Activated CD4-positive, alpha-beta T cell treated with anti-CD3 and anti-CD28 coated beads, Interleukin-2, amount 10 ng/mL, durations not matched to agents 24 days and 14 days (primary cell): ENCODE measurements around the gene DDX17. TPM values are rescaled to one million over a fixed set of nuclear protein-coding genes. Genes with fewer than 3 reads are reported as not detected.

Experiments used
- DNase-seq: peaks from one replicate; pipeline ENCODE4 v3.0.0; 2022
- H3K27ac Mint-ChIP-seq: one replicate; pipeline ENCODE4 v1.8.0; 2022; ENCODE audit warnings: mild to moderate bottlenecking, mixed read lengths
- H3K27me3 Mint-ChIP-seq: one replicate; pipeline ENCODE4 v1.8.0; 2022; ENCODE audit warnings: mixed read lengths
- H3K36me3 Mint-ChIP-seq: one replicate; pipeline ENCODE4 v1.8.0; 2022; ENCODE audit warnings: low read depth, mild to moderate bottlenecking, mixed read lengths
- H3K4me1 Mint-ChIP-seq: one replicate; pipeline ENCODE4 v1.8.0; 2021; ENCODE audit warnings: mixed read lengths
- H3K4me3 Mint-ChIP-seq: one replicate; pipeline ENCODE4 v1.8.0; 2022; ENCODE audit warnings: mild to moderate bottlenecking, moderate library complexity, mixed read lengths
- H3K9me3 Mint-ChIP-seq: one replicate; pipeline ENCODE4 v1.8.0; 2021; ENCODE audit warnings: mixed read lengths
- intact Hi-C: fragments of 100-400 bp; cut with micrococcal nuclease; formaldehyde crosslinking; loops from one replicate; pipeline ENCODE4 v1.15.1; 2023
- total RNA-seq: library from RNA; stranded (reverse); gene quantifications from 2 replicates; pipeline ENCODE4 v1.2.3, GENCODE V29; 2022

DDX17 gene
- total RNA-seq, 1 donor from 2014 or later: 374 TPM

DNA sequence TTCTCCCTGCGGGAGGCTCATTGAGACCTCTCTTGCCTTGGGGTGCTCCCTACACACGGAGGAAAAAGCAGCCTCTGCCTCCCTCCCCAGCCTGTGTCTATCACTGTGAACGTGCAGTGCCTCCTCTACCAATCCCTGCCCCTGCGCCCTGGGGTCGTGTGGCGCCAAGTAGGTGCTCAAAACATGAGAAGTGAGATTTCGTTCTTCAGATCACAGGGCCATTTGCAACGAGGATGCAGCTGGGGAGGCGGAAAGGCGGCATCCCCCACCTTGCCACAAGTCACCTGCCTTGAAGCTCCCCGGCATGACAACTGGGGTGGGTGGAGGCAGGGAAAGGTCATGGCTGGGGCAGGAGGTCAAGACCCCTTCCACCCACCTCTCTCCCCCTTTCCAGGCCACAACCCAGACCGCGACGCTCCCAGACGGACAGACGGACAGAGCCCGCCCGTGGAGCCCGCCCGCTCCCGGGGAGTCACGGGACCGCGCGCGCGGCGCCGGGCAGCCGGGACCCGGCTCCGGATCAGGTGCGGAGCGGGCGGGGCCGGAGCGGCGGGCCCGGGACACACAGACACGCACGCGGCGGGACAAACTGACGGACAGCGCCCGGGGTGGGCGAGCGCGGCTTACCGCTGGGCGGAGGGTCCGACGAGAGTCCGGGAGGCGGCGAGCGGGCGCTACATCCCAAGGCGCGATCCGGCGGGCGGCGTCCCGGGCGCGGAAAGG lies 51.6 kb downstream of the DDX17 start:
- Mint-ChIP-seq H3K4me1 (peaks cover 7% of the 10 kb centered on the region), H3K27ac (no peak overlapping the region), H3K36me3 (no peaks in the 10 kb centered on the region), H3K27me3 (peaks cover 80% of the 10 kb centered on the region), H3K4me3 (peak overlapping the region; percentile 77), H3K9me3 (no peaks in the 10 kb centered on the region)
- intact Hi-C loops: no loop called here
- DNase-seq: peak; percentile 68

DNA sequence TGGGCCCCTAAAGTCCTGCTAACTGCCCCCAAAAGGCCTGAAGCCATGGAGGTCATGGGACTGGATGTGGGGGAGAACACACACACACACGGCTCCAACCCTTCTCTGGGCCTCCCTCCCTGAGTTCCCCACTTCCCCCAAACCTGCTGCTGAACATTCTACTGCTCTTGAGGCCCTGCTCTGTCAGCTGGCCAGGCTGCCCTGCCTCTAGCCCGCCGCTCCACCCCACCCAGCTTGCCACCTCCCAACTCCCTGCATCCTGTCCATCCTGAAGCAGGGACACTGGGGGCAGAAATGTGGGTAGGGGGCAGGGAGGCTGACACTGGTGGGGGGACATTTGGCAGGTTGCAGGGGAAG lies 52.1 kb downstream of the DDX17 start:
- Mint-ChIP-seq H3K27ac (no peak overlapping the region), H3K9me3 (no peaks in the 10 kb centered on the region), H3K4me1 (peaks cover 7% of the 10 kb centered on the region), H3K36me3 (no peaks in the 10 kb centered on the region), H3K4me3 (peak overlapping the region; percentile 5), H3K27me3 (peaks cover 75% of the 10 kb centered on the region)
- intact Hi-C loops: no loop called here
- no peak for DNase-seq

DNA sequence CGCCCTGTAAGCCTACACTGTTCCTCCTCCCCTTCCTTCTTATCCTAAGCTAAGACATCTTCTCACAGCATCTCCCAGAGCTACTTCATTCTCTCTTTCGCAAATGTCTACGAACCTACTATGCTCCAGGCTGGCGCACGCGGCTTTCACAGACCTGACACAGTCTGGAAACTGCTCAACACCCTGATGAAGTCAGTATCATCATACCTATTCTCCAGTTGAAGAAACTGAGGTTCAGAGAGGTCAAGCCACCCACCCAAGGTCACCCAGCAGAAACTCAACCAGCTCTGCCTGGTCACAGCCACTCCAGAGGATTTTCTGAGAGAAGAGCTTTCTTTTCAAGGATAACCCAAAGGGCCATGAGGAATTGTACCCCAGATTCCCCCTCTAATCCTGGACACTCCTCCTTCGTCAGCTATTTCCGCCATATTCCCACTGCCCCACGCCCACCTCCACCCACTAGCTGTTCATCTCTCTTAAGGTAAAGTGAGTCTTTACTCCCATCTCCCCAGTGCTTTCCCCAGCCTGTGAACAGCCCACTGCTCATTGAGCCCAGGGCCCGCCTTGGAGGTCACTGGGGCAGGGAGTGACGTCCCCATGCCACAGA lies 52.9 kb downstream of the DDX17 start:
- H3K4me3 Mint-ChIP-seq: no peak overlapping the region
- intact Hi-C loops: no loop called here
- H3K4me1 Mint-ChIP-seq: peaks cover 7% of the 10 kb centered on the region
- peaks cover 67% of the 10 kb centered on the region for H3K27me3 Mint-ChIP-seq
- DNase-seq: no peak
- H3K36me3 Mint-ChIP-seq: no peaks in the 10 kb centered on the region
- H3K27ac Mint-ChIP-seq: no peak overlapping the region
- no peaks in the 10 kb centered on the region for H3K9me3 Mint-ChIP-seq

DNA sequence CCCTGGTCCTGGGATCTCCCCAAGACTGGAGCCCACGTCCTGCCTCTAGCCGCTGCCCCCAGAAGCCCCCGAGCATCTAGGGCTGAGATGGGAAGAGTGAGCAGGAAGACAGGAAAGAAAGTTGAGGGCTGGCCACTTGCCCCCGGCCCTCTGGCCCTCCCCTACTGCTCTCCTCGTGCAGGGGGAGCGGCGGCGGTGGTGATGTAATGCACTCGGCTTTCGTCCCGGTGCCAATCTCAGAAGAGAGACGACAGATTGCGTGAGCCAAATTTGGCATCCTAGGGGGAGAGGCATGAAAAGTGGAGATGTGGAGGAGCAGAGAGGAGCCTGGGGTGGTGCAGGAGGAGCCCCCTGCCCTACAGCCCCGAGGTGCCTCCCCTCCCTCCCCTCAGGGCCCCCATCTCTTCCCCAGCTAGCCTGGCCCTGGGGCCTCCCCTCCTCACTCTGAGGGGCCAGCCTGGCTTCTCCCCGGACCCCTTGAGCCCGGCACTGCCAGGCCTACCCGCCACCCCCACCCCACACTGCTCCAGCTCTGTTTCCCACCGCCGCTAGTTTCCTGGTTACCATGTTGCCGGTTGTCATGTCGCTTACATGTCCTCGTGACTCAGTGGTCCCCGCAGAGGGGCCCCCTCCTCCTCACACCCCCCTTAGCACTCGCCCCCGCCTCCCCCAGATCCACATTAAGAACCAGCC lies 53.6 kb downstream of the DDX17 start:
- peaks cover 61% of the 10 kb centered on the region for H3K27me3 Mint-ChIP-seq
- intact Hi-C loops: no loop called here

DNA sequence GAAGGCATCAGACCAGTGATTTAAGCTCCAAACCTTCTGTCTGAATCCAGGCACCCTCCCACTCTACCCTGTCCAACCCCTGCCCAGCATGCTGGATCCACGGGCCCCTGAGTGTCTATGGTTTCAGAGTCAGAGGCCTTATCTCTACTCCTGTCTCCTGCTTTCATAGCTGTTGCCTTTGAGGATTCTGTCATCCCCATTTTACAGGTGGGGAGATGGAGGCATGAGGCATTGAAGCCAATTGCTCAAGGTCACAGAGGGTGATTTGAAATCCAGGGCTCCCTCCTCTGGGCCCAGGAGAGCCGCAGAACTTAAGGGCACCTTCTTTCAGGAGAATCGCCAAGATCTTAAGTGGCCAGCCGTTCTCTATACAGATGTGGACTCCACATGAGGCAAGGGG lies 54.2 kb downstream of the DDX17 start:
- peaks cover 55% of the 10 kb centered on the region for H3K27me3 Mint-ChIP-seq
- DNase-seq: no peak
- no peaks in the 10 kb centered on the region for H3K36me3 Mint-ChIP-seq
- H3K9me3 Mint-ChIP-seq: no peaks in the 10 kb centered on the region
- H3K4me3 Mint-ChIP-seq: no peak overlapping the region
- peaks cover 7% of the 10 kb centered on the region for H3K4me1 Mint-ChIP-seq
- H3K27ac Mint-ChIP-seq: no peak overlapping the region
- intact Hi-C loops: no loop called here

More for the DNA sequence above, 53.6 kb downstream of the DDX17 start:
- H3K4me3 Mint-ChIP-seq: no peak overlapping the region
- no peak for DNase-seq
- no peak overlapping the region for H3K27ac Mint-ChIP-seq
- peaks cover 7% of the 10 kb centered on the region for H3K4me1 Mint-ChIP-seq
- H3K36me3 Mint-ChIP-seq: no peaks in the 10 kb centered on the region
- no peaks in the 10 kb centered on the region for H3K9me3 Mint-ChIP-seq

DNA sequence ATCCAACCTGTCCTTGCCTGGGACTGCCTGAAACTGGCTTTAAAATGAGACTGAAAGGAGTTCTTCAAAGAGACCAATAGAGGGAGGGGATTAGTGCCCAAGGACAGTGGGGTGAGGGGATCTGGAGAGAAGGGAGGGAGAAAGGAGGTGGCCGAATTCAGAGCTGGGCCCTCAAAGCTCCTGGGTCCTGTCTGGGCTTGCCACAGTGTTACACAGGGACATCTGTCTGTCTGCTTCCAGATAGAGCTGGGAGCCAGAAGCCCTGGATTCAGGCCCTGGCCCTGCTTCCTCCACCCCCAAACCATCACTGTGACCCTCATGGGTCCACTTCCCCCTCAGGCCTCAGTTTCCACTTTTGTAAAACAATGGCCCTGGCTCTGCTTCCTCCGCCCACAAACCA lies 54.7 kb downstream of the DDX17 start:
- Mint-ChIP-seq H3K4me1 (peaks cover 5% of the 10 kb centered on the region), H3K27me3 (peaks cover 50% of the 10 kb centered on the region), H3K9me3 (no peaks in the 10 kb centered on the region), H3K36me3 (no peaks in the 10 kb centered on the region), H3K27ac (no peak overlapping the region), H3K4me3 (no peak overlapping the region)
- intact Hi-C loops: no loop called here
- DNase-seq: no peak

DNA sequence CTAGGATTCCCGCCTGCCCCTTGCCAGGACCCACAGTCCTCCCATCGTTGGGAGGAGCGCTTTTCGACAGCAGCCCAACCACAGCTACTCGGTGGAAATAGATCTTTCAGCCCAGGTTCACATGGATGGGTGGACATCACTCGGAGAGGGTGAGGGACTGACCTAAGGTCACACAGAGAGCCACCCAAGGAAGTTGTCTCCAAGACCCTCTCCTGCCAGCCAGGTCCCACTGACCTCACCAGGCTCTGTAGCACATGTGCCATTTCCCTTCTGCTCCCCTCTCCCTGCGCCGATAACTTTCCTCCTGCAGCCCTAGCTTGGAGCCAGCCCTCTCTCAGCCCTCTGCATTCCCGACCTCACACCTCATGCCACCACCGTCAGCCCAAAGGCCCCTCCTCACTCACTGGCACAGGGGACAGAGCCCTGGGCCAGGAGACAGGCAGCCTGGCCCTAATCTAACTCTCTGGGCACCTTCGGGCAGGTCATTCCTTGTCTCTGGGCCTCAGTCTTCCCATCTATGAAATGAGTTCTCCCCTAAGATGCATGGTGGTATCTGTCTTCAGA lies 55.8 kb downstream of the DDX17 start:
- Mint-ChIP-seq H3K9me3 (no peaks in the 10 kb centered on the region), H3K4me3 (no peak overlapping the region), H3K27ac (no peak overlapping the region), H3K4me1 (peaks cover 4% of the 10 kb centered on the region), H3K27me3 (peaks cover 47% of the 10 kb centered on the region), H3K36me3 (no peaks in the 10 kb centered on the region)
- DNase-seq: no peak
- intact Hi-C loops: no loop called here

DNA sequence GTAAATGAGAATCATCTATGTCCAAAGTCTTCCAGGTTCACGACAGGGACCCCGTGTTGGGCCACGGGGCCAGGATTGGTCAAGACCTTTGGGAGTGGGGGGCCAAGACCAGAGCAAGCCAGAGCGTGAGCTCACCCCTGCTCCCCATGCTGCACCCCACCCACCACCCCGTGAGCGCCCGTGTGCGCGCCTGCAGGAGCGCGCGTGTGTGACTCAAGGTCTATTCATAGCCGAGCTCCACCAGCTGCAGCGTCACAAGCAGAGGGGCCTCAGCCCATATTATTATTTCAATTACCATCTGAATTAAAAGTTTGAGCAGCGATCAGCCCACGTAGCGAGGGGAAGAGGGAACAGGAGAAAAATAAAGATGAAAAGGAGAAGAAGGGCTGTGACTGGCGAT lies 56.3 kb downstream of the DDX17 start:
- DNase-seq: no peak
- intact Hi-C loops: no loop called here
- Mint-ChIP-seq H3K9me3 (no peaks in the 10 kb centered on the region), H3K4me1 (peaks cover 4% of the 10 kb centered on the region), H3K36me3 (no peaks in the 10 kb centered on the region), H3K4me3 (no peak overlapping the region), H3K27me3 (peaks cover 50% of the 10 kb centered on the region), H3K27ac (no peak overlapping the region)

DNA sequence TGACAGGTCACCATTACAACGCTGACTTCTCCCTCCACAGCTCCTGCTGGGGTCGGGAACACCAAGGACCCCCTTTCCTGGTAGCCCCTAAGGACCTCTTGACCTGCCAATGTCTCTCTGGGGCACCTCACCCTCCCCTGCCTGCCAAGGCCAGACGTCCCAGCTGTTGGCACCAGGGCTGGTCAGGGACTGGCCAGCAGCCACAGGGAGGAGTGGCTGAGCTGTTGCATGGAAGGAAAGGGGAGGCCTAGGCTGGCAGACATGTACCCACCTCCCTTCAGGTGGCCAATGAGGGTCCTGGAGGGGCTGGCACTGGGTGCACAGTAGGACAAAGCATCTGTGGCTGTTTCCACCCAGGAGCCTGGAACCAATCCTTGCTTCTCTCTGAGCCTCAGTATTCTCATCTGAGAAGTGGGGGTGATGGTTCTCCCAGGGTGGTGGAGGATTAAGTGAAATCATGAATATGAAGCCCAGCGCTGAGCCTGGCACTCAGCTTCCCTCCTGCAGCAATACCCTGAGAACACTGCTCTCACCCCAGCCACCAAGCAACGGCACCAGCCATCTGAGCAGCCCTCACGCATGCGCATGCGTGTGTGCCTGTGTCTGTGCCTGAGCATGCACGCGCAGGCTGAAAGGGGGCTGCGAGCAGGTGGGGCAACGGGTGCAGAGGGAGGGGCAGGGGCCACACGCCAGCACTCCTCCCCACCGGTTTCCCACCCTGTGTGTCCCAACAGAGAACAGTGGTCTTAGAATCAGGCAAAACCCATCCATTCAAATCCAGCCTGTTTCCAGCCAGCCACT lies 57.0 kb downstream of the DDX17 start:
- DNase-seq: no peak
- no peak overlapping the region for H3K27ac Mint-ChIP-seq
- no peak overlapping the region for H3K4me3 Mint-ChIP-seq
- H3K4me1 Mint-ChIP-seq: no peaks in the 10 kb centered on the region
- intact Hi-C loops: no loop called here
- H3K36me3 Mint-ChIP-seq: no peaks in the 10 kb centered on the region
- H3K9me3 Mint-ChIP-seq: no peaks in the 10 kb centered on the region
- peaks cover 46% of the 10 kb centered on the region for H3K27me3 Mint-ChIP-seq

DNA sequence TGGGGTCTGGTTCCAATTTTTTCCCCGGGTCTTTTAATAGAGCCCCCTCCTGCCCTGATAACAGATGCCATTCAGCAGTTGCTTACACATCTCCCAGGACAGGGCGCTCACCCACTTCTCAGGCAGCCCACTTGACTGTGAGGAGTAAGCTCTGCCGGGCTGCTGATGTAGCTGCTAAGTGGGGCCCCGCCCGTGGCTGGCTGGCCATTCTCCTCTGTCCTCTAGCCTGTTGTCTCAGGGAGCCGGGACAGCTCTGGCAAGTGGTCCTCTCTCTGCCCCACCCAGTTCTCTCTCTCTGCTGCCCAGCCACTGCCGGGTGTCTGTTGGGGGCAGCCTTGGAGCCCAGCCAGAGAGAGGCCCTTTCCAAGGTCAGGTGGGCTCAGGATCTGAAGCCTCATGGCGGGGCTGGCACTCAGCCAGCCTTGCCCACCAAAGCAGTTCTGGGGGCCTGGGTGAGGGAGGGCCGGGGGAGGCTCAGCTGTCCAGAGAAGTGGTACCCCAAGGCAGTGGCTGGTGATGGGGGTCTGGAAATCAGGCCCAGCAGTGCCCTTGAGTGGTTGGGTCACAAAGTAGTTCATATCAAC lies 60.0 kb downstream of the DDX17 start:
- Mint-ChIP-seq H3K27me3 (peaks cover 29% of the 10 kb centered on the region), H3K27ac (no peak overlapping the region), H3K4me3 (no peak overlapping the region), H3K9me3 (no peaks in the 10 kb centered on the region), H3K36me3 (no peaks in the 10 kb centered on the region), H3K4me1 (no peaks in the 10 kb centered on the region)
- no peak for DNase-seq
- intact Hi-C loops: no loop called here

DNA sequence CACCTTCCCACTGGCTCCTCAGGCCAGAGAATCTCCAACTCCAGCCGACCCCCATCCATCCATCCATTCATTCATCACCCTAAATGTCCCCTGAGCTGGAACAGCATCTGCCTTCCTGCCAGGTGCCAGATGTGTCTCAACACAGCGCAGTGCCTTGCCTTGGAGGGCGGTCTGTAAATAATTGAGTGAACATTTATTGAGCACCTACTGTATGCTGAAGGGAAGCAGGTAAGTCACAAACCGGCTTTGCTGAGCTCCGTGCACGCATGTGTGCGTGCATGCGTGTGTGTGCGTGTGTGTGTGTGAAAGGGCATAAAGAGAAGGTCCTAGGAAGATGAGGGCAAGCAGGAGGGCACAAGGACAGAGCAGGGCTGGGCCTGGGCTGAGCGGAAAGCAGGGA lies 61.3 kb downstream of the DDX17 start:
- H3K4me1 Mint-ChIP-seq: no peaks in the 10 kb centered on the region
- peaks cover 21% of the 10 kb centered on the region for H3K27me3 Mint-ChIP-seq
- H3K4me3 Mint-ChIP-seq: no peak overlapping the region
- no peaks in the 10 kb centered on the region for H3K9me3 Mint-ChIP-seq
- intact Hi-C loops: no loop called here
- H3K27ac Mint-ChIP-seq: no peak overlapping the region
- H3K36me3 Mint-ChIP-seq: no peaks in the 10 kb centered on the region
- DNase-seq: no peak

DNA sequence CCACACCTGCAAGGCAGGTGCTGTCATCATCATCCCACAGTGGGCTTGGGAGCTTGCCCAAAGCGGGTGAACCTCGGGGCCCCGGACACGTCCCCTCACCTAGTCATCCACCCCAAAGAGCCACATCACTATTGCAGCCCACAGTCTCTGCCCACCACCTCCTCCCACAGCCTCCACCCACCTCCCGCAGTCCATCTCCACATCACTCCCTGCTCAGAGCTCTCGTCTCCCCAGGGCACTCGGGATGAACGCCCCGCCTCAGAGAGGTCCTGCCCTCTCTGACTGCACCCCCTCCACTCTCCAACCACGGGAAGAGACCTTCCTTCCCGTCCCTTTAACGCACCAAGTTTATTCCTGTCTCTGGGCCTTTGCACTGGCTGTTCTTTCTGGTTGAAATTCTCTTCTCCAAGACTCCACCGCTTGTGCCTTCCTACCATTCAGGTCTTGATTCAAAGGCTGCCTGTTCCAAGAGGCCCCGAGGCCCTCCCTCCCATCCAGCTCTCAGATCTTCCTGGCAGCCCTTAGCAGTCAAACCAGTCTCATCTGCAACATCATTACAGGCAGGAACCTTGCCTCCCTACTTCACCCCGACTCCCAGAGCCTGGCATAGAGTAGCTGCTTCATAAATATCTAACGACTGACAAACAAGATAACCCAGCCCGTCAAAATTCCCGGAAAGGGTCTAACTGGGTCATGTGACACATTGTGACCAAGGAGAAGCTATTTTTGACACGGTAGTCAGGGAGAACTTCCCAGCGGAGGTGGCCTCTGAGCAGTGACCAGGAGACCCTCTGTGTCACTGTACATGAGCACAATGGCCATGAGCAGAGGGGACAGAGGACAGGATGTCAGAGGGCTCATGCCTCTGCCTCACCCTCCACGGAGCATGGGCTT lies 62.2 kb downstream of the DDX17 start:
- intact Hi-C loops: no loop called here
- Mint-ChIP-seq H3K4me3 (no peak overlapping the region), H3K27me3 (peaks cover 19% of the 10 kb centered on the region), H3K27ac (no peak overlapping the region), H3K36me3 (no peaks in the 10 kb centered on the region), H3K9me3 (no peaks in the 10 kb centered on the region), H3K4me1 (no peaks in the 10 kb centered on the region)
- no peak for DNase-seq
